ENCODE measurements around the gene RASSF8. TPM values are rescaled to one million over a fixed set of nuclear protein-coding genes. Genes with fewer than 3 reads are reported as not detected.
A peak's percentile ranks its signal among the peaks of the same experiment; 100 is the strongest.

RASSF8 gene
- total and polyA plus RNA-seq, 3 experiments from 2014 or later: 0.31 TPM; not detected in 2

- Mint-ChIP-seq H3K9me3 (peaks cover 0 to 4% (median 0%) of the 10 kb centered on the region in 5 donors), H3K4me1 (peaks cover 32 to 58% (median 38%) of the 10 kb centered on the region in 3 donors), H3K27me3 (peaks cover 71 to 78% of the 10 kb centered on the region in 2 donors), H3K4me3 (peak overlapping the region; percentile 18 to 90 (median 79)), H3K27ac (peak overlapping the region in 1 of 8 donors; percentile 53), H3K36me3 (no peaks in the 10 kb centered on the region)
- H3K4me3 ChIP-seq (ENCODE audit: low read length): peak overlapping the region; percentile 29
- H3K27me3 ChIP-seq (ENCODE audit: insufficient read depth, low read length, poor library complexity, severe bottlenecking): peaks cover 51% of the 10 kb centered on the region
- H3K4me1 ChIP-seq (ENCODE audit: insufficient read depth, low read length): peaks cover 27% of the 10 kb centered on the region
- CTCF ChIA-PET: no interaction called here
- H3K36me3 ChIP-seq (ENCODE audit: insufficient read depth, low read length): no peaks in the 10 kb centered on the region
- H3K9me3 ChIP-seq (ENCODE audit: low read length): no peaks in the 10 kb centered on the region
- POLR2A ChIA-PET: no interaction called here
- no peak overlapping the region for H3K27ac ChIP-seq (ENCODE audit: low read depth, low read length)
- DNase-seq: no peak
These were observed 167.2 kb downstream of the RASSF8 start for GRCh38 chr12:26125400-26126339.

DNA sequence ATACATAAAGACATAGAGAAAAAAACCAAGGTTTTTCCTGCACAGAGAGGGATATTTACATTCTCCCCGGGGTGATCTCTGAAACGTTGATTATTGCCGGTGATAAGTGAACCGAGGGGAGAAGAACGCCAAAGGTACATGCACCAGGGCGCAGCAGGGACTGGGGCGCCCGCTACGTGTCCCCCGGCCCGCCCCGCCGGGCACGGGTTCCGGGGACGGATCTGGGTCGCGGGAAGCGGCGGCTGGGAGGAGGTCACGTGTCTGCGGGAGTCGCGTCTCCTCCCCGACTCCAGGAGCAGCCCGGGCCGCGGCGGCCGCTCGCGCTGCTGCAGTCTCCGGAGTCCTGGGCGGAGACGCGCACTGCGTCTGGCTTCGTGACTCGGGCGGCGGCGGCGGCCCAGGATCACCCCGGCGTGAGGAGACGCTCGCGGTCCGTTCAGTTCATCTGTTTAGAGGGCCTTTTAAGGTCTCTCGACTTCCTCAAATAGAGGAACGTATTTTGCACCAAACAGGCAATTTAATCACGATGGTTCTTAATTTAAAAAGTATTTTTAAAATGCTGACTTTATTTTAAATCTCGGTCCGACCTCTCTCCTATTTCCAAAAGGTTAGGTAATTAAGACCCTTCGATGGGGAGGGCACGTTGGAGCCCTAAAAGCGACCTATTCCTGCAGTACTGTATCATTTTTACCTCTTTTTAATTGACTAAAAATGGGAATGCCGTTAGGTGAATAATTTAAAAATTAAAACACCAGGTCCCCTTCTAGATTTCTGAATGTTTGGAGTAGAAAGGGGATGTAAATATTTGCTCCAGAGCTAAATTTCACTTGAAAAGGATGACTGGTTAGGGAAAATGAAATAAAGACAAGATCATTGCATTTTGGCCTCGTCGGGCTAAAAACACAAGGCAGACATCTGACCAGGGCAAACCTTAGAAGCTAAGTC lies 168.1 kb downstream of the RASSF8 start:
- peak overlapping the region; percentile 13 for H3K4me3 ChIP-seq (ENCODE audit: low read length)
- no peaks in the 10 kb centered on the region for H3K36me3 Mint-ChIP-seq
- no peaks in the 10 kb centered on the region for H3K36me3 ChIP-seq (ENCODE audit: insufficient read depth, low read length)
- H3K27ac Mint-ChIP-seq: no peak overlapping the region
- peak overlapping the region in 6 of 7 donors; percentile 79 to 90 (median 79) for H3K4me3 Mint-ChIP-seq
- H3K4me1 Mint-ChIP-seq: peaks cover 29 to 53% (median 35%) of the 10 kb centered on the region in 3 donors
- peaks cover 43% of the 10 kb centered on the region for H3K27me3 ChIP-seq (ENCODE audit: insufficient read depth, low read length, poor library complexity, severe bottlenecking)
- CTCF ChIA-PET: no interaction called here
- peaks cover 0 to under 1% (median 0%) of the 10 kb centered on the region in 5 donors for H3K9me3 Mint-ChIP-seq
- POLR2A ChIA-PET: no interaction called here
- H3K4me1 ChIP-seq (ENCODE audit: insufficient read depth, low read length): peaks cover 25% of the 10 kb centered on the region
- DNase-seq: no peak
- H3K9me3 ChIP-seq (ENCODE audit: low read length): no peaks in the 10 kb centered on the region
- no peak overlapping the region for H3K27ac ChIP-seq (ENCODE audit: low read depth, low read length)
- H3K27me3 Mint-ChIP-seq: peaks cover 68 to 76% of the 10 kb centered on the region in 2 donors

- Mint-ChIP-seq H3K36me3 (no peaks in the 10 kb centered on the region), H3K9me3 (no peaks in the 10 kb centered on the region), H3K4me3 (peak overlapping the region in 6 of 7 donors; percentile 15 to 56 (median 48)), H3K27me3 (peaks cover 67 to 77% of the 10 kb centered on the region in 2 donors), H3K27ac (peak overlapping the region in 1 of 8 donors; percentile 28), H3K4me1 (peaks cover 27 to 49% (median 32%) of the 10 kb centered on the region in 3 donors)
- H3K27me3 ChIP-seq (ENCODE audit: insufficient read depth, low read length, poor library complexity, severe bottlenecking): peaks cover 40% of the 10 kb centered on the region
- DNase-seq: no peak
- H3K27ac ChIP-seq (ENCODE audit: low read depth, low read length): no peak overlapping the region
- no peaks in the 10 kb centered on the region for H3K36me3 ChIP-seq (ENCODE audit: insufficient read depth, low read length)
- ChIA-PET CTCF (no interaction called here), POLR2A (no interaction called here)
- no peak overlapping the region for H3K4me3 ChIP-seq (ENCODE audit: low read length)
- H3K4me1 ChIP-seq (ENCODE audit: insufficient read depth, low read length): peaks cover 22% of the 10 kb centered on the region
- no peaks in the 10 kb centered on the region for H3K9me3 ChIP-seq (ENCODE audit: low read length)
These were observed 168.9 kb downstream of the RASSF8 start for GRCh38 chr12:26127404-26127803.

- H3K36me3 Mint-ChIP-seq: no peaks in the 10 kb centered on the region
- H3K4me3 Mint-ChIP-seq: peak overlapping the region in 1 of 7 donors; percentile 1
- H3K9me3 ChIP-seq (ENCODE audit: low read length): no peaks in the 10 kb centered on the region
- ChIA-PET POLR2A (no interaction called here), CTCF (interaction anchor here (0.7 kb wide), 1 partner anchor 28 kb away, joined by 3 read pairs; no protein-coding TSS in a partner anchor)
- H3K27ac Mint-ChIP-seq: no peak overlapping the region
- peaks cover 18% of the 10 kb centered on the region for H3K4me1 ChIP-seq (ENCODE audit: insufficient read depth, low read length)
- peaks cover 71 to 80% of the 10 kb centered on the region in 2 donors for H3K27me3 Mint-ChIP-seq
- no peak for DNase-seq
- no peak overlapping the region for H3K27ac ChIP-seq (ENCODE audit: low read depth, low read length)
- peaks cover 23 to 44% (median 28%) of the 10 kb centered on the region in 3 donors for H3K4me1 Mint-ChIP-seq
- peaks cover 36% of the 10 kb centered on the region for H3K27me3 ChIP-seq (ENCODE audit: insufficient read depth, low read length, poor library complexity, severe bottlenecking)
- no peaks in the 10 kb centered on the region for H3K9me3 Mint-ChIP-seq
- no peaks in the 10 kb centered on the region for H3K36me3 ChIP-seq (ENCODE audit: insufficient read depth, low read length)
- no peak overlapping the region for H3K4me3 ChIP-seq (ENCODE audit: low read length)
These were observed 169.7 kb downstream of the RASSF8 start for GRCh38 chr12:26128168-26128567.

Other genes starting within 250 kb of the RASSF8 start
- gene BHLHE41, start 166.4 kb downstream of the RASSF8 start, total RNA-seq: not detected
- gene BHLHE41, start 166.4 kb downstream of the RASSF8 start, polyA plus RNA-seq: not detected
- gene SSPN, start 236.9 kb downstream of the RASSF8 start, total RNA-seq: not detected
- not detected for gene SSPN, start 236.9 kb downstream of the RASSF8 start, polyA plus RNA-seq

Data from CD8-positive, alpha-beta memory T cell (primary cell).